Measurements from ENCODE around the gene RNLS.
"Not testable (repeated sequence)": the region's sequence is repeated elsewhere in the genome, so short reads cannot be mapped to it uniquely, and the experiment has no call there.

The RNLS gene

DNA sequence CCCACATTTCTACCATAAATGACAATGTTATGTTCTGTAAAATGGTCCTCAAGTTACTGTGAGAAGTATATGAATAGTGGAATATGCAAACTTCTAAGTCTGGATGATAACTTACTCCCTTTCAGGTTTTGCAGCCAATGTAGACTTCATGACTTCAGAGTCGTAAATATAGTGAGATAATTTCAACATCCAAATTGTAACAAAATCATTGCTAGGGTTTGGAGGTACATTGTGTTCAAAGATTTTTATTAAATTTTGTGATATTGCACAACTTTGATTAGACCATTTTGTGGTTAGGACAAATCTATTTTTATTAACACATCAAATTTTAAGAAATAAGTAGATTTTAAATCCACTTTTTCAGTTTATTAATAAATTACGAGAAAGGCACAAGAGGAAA is 270.3 kb downstream of the RNLS start:
- no peak overlapping the region for H3K9ac ChIP-seq (ENCODE audit: low read length)
- no peak overlapping the region for H2AFZ ChIP-seq (ENCODE audit: low read length)
- H3K27me3 ChIP-seq (ENCODE audit: insufficient read depth, low read length), result no peaks in the 10 kb centered on the region
- no peaks in the 10 kb centered on the region for H3F3A ChIP-seq (ENCODE audit: insufficient read depth, low read length)
- H3K36me3 ChIP-seq (ENCODE audit: insufficient read depth, low read length), result peaks cover 4% of the 10 kb centered on the region; the same call in 1 of the 2 replicates
- H4K20me1 ChIP-seq (ENCODE audit: insufficient read depth, low read length), result no peaks in the 10 kb centered on the region
- no peaks in the 10 kb centered on the region for H3K9me3 ChIP-seq (ENCODE audit: low read length)
- no peak overlapping the region for H3K27ac ChIP-seq (ENCODE audit: low read depth, low read length, poor library complexity, severe bottlenecking)
- no peaks in the 10 kb centered on the region for H3K79me2 ChIP-seq (ENCODE audit: insufficient read depth, low read length)
- no peak for TF ChIP-seq EZH2 (IDR thresholded peaks at IDR 0.05; ENCODE audit: borderline replicate concordance, low read length)
- TF ChIP-seq, protein P1, sequence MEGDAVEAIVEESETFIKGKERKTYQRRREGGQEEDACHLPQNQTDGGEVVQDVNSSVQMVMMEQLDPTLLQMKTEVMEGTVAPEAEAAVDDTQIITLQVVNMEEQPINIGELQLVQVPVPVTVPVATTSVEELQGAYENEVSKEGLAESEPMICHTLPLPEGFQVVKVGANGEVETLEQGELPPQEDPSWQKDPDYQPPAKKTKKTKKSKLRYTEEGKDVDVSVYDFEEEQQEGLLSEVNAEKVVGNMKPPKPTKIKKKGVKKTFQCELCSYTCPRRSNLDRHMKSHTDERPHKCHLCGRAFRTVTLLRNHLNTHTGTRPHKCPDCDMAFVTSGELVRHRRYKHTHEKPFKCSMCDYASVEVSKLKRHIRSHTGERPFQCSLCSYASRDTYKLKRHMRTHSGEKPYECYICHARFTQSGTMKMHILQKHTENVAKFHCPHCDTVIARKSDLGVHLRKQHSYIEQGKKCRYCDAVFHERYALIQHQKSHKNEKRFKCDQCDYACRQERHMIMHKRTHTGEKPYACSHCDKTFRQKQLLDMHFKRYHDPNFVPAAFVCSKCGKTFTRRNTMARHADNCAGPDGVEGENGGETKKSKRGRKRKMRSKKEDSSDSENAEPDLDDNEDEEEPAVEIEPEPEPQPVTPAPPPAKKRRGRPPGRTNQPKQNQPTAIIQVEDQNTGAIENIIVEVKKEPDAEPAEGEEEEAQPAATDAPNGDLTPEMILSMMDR (IDR thresholded peaks at IDR 0.05; ENCODE audit: low read length), result no peak
- H3K9me2 ChIP-seq (ENCODE audit: low read depth, low read length), result no peaks in the 10 kb centered on the region
- no peak overlapping the region for H3K4me2 ChIP-seq (ENCODE audit: low read length)
- no peak overlapping the region for H3K4me3 ChIP-seq (ENCODE audit: low read depth, low read length, poor library complexity, severe bottlenecking)
- H3K4me1 ChIP-seq (ENCODE audit: insufficient read depth, low read length, severe bottlenecking), result no peaks in the 10 kb centered on the region

DNA sequence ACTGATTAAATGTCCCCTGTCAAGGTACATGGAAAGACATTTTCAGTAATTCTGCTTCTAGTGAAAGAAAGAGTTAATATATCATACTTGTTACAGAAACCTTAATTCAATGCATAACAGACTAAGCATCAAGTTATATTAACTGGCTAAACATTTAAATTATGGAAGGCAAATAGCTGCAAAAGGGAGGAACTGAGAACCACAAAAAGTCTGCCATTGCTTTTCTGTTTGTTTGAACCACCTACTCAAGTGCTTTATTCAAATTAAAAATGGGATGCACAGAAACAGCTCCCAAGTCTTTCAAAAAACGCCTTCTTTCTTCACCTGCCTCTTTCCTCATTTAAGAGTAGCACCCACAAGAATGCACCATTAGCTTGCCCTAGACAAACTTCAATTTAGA is 271.9 kb downstream of the RNLS start:
- Histone ChIP-seq H3K4me1 (ENCODE audit: insufficient read depth, low read length, severe bottlenecking) (no peaks in the 10 kb centered on the region), H3K9ac (ENCODE audit: low read length) (no peak overlapping the region), H3K9me3 (ENCODE audit: low read length) (no peaks in the 10 kb centered on the region), H3K9me2 (ENCODE audit: low read depth, low read length) (no peaks in the 10 kb centered on the region), H3K36me3 (ENCODE audit: insufficient read depth, low read length) (no peaks in the 10 kb centered on the region; the same call in 1 of the 2 replicates), H3K27ac (ENCODE audit: low read depth, low read length, poor library complexity, severe bottlenecking) (no peak overlapping the region), H4K20me1 (ENCODE audit: insufficient read depth, low read length) (no peaks in the 10 kb centered on the region), H3K4me3 (ENCODE audit: low read depth, low read length, poor library complexity, severe bottlenecking) (no peak overlapping the region), H3K79me2 (ENCODE audit: insufficient read depth, low read length) (no peaks in the 10 kb centered on the region), H3K4me2 (ENCODE audit: low read length) (no peak overlapping the region), H2AFZ (ENCODE audit: low read length) (no peak overlapping the region), H3K27me3 (ENCODE audit: insufficient read depth, low read length) (no peaks in the 10 kb centered on the region), H3F3A (ENCODE audit: insufficient read depth, low read length) (no peaks in the 10 kb centered on the region)
- TF ChIP-seq, protein P1 (IDR thresholded peaks at IDR 0.05; ENCODE audit: low read length), result no peak
- no peak for TF ChIP-seq EZH2 (IDR thresholded peaks at IDR 0.05; ENCODE audit: borderline replicate concordance, low read length)

DNA sequence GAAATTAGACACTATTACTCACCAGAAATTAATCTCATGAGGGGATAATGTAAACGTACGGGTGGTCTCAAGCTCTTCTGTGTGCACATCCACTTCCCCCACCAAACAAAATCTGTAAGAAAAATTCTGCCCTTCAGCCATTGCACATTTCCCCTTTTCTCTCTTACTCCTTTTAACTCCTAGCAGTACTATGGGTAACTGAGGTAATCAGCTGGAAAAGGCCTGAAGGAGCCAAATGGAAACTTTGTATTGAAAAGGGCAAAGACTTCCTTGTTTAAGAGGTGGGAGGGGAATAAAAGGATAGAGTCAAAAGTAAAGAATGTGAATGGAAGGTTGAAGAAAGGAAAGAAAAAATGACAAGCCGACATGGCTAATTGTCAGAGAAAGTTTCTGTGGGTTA is 273.8 kb downstream of the RNLS start:
- Histone ChIP-seq H3K27me3 (ENCODE audit: insufficient read depth, low read length) (no peaks in the 10 kb centered on the region), H3K79me2 (ENCODE audit: insufficient read depth, low read length) (no peaks in the 10 kb centered on the region), H2AFZ (ENCODE audit: low read length) (no peak overlapping the region), H3K4me3 (ENCODE audit: low read depth, low read length, poor library complexity, severe bottlenecking) (no peak overlapping the region), H3F3A (ENCODE audit: insufficient read depth, low read length) (no peaks in the 10 kb centered on the region), H3K9me2 (ENCODE audit: low read depth, low read length) (no peaks in the 10 kb centered on the region), H3K4me1 (ENCODE audit: insufficient read depth, low read length, severe bottlenecking) (no peaks in the 10 kb centered on the region), H4K20me1 (ENCODE audit: insufficient read depth, low read length) (no peaks in the 10 kb centered on the region), H3K27ac (ENCODE audit: low read depth, low read length, poor library complexity, severe bottlenecking) (no peak overlapping the region), H3K4me2 (ENCODE audit: low read length) (no peak overlapping the region), H3K9ac (ENCODE audit: low read length) (no peak overlapping the region), H3K9me3 (ENCODE audit: low read length) (no peaks in the 10 kb centered on the region), H3K36me3 (ENCODE audit: insufficient read depth, low read length) (no peaks in the 10 kb centered on the region; the same call in 1 of the 2 replicates)
- no peak for TF ChIP-seq EZH2 (IDR thresholded peaks at IDR 0.05; ENCODE audit: borderline replicate concordance, low read length)
- TF ChIP-seq, protein P1 (IDR thresholded peaks at IDR 0.05; ENCODE audit: low read length), result no peak

DNA sequence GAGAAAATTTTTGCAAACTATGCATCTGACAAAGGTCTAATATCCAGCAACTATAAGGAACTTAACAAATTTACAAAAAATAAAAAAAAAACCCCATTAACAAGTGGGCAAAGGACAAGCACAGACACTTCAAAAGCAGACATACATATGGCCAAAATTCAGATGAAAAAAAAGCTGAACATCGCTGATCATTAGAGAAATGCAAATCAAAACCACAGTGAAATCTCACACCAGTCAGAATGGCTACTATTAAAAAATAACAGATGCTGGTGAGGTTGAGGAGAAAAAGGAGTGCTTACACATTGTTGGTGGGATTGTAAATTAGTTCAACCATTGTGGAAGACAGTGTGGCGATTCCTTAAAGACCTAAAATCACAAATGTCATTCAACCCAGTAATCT is 274.8 kb downstream of the RNLS start:
- not testable (repeated sequence) for H2AFZ ChIP-seq (ENCODE audit: low read length); H3K4me1 ChIP-seq (ENCODE audit: insufficient read depth, low read length, severe bottlenecking); H3K9ac ChIP-seq (ENCODE audit: low read length); H3K79me2 ChIP-seq (ENCODE audit: insufficient read depth, low read length); H4K20me1 ChIP-seq (ENCODE audit: insufficient read depth, low read length); H3K4me2 ChIP-seq (ENCODE audit: low read length); H3F3A ChIP-seq (ENCODE audit: insufficient read depth, low read length); H3K9me3 ChIP-seq (ENCODE audit: low read length); H3K9me2 ChIP-seq (ENCODE audit: low read depth, low read length); H3K36me3 ChIP-seq (ENCODE audit: insufficient read depth, low read length); H3K27me3 ChIP-seq (ENCODE audit: insufficient read depth, low read length); H3K27ac ChIP-seq (ENCODE audit: low read depth, low read length, poor library complexity, severe bottlenecking); H3K4me3 ChIP-seq (ENCODE audit: low read depth, low read length, poor library complexity, severe bottlenecking)

All from OCI-LY1 (cell line).